HT1080 (cell line): ENCODE measurements around the gene RACGAP1. TPM values are rescaled to one million over a fixed set of nuclear protein-coding genes. Genes with fewer than 3 reads are reported as not detected.

Experiments used
- DNase-seq: peaks from one replicate; pipeline ENCODE4 v3.0.0-alpha.2; 2015; ENCODE audit warnings: low read depth
- polyA plus RNA-seq, 2 experiments: library from polyadenylated mRNA; depleted of rRNA; stranded (reverse); fragments of >200 nt; gene quantifications; 2 replicates each; pipeline ENCODE4 v1.2.3, GENCODE V29; 2015
- total RNA-seq: library from RNA; depleted of rRNA; stranded (reverse); fragments of >200 nt; shearing (Covaris generic); gene quantifications from 2 replicates; pipeline ENCODE4 v1.2.3, GENCODE V29; 2014; rRNA removed

RACGAP1 gene
- 138 and 155 TPM in 2 replicates for total RNA-seq
- 102 and 108 TPM in 2 replicates for polyA plus RNA-seq (2015; cell fraction: cytosol; rRNA removed)
- polyA plus RNA-seq (2015; cell fraction: nucleus; rRNA removed) = 146 and 164 TPM in 2 replicates

- DNase-seq = peak; percentile 97
Measured at GRCh38 chr12:50025187-50026059, at the start of gene RACGAP1. Gene RACGAP1 (minus strand): TSS chr12:50025494. CDS start chr12:50016715, 8,779 bp downstream.

GRCh38 chr12:50073712-50074111 is 48.4 kb upstream of the RACGAP1 start:
- no peak for DNase-seq

GRCh38 chr12:50073206-50073605 is 47.9 kb upstream of the RACGAP1 start:
- no peak for DNase-seq

- no peak for DNase-seq
Measured at GRCh38 chr12:50072198-50072907, 47.1 kb upstream of the RACGAP1 start.

- DNase-seq = peak; percentile 86
Measured at GRCh38 chr12:50070314-50071060, 45.2 kb upstream of the RACGAP1 start.

- DNase-seq = no peak
Measured at GRCh38 chr12:50069539-50069938, 44.2 kb upstream of the RACGAP1 start.

- DNase-seq = no peak
Measured at GRCh38 chr12:50069069-50069468, 43.8 kb upstream of the RACGAP1 start.

- DNase-seq = peak; percentile 82
Measured at GRCh38 chr12:50066402-50066801, 41.1 kb upstream of the RACGAP1 start.

GRCh38 chr12:50065726-50066310 is 40.5 kb upstream of the RACGAP1 start:
- DNase-seq = no peak

- DNase-seq = peak; percentile 34
Measured at GRCh38 chr12:50062728-50063460, 37.6 kb upstream of the RACGAP1 start.

GRCh38 chr12:50061946-50062686 is 36.8 kb upstream of the RACGAP1 start:
- peak; percentile 20 for DNase-seq

- no peak for DNase-seq
Measured at GRCh38 chr12:50061171-50061570, 35.9 kb upstream of the RACGAP1 start.

- no peak for DNase-seq
Measured at GRCh38 chr12:50060120-50060468, 34.8 kb upstream of the RACGAP1 start.

GRCh38 chr12:50059440-50060119 is 34.3 kb upstream of the RACGAP1 start:
- DNase-seq = peak; percentile 79

- no peak for DNase-seq
Measured at GRCh38 chr12:50058743-50059312, 33.5 kb upstream of the RACGAP1 start.

- DNase-seq = no peak
Measured at GRCh38 chr12:50057896-50058670, 32.8 kb upstream of the RACGAP1 start.

- peak; percentile 56 for DNase-seq
Measured at GRCh38 chr12:50057000-50057841, 31.9 kb upstream of the RACGAP1 start, which contains the start of gene ASIC1. Gene ASIC1 (plus strand): TSS chr12:50057596. CDS start chr12:50058767, 1,171 bp downstream.
